Keratinocyte (primary cell): ENCODE measurements around the gene HOXA5. TPM values are rescaled to one million over a fixed set of nuclear protein-coding genes. Genes with fewer than 3 reads are reported as not detected.

ENCODE experiments used
- DNase-seq: peaks from one replicate; pipeline ENCODE4 v3.0.0-alpha.2; 2011; ENCODE audit warnings: low read depth, missing footprints, low spot score
- FAIRE-seq: peaks from 2 replicates; lab custom pipeline; 2011; peaks lifted over from hg19 to GRCh38; lab: Jason Lieb, UNC
- H2AFZ ChIP-seq: 2 replicates; pipeline ENCODE4 v1.6.0; 2012; ENCODE audit warnings: low read length, control low read depth, inconsistent platforms; ENCODE audit not compliant: control insufficient read depth
- H3K27ac ChIP-seq: 2 replicates; pipeline ENCODE4 v1.5.1; 2011; ENCODE audit warnings: low read length; ENCODE audit not compliant: control insufficient read depth, insufficient read depth
- H3K27me3 ChIP-seq: 3 replicates; pipeline ENCODE4 v1.6.0; 2011; ENCODE audit warnings: low read length; ENCODE audit not compliant: control insufficient read depth, insufficient read depth; ENCODE audit errors: extremely low read depth
- H3K36me3 ChIP-seq, 2 experiments: 2 replicates in 1 of 2; 3 replicates in 1 of 2; pipeline ENCODE4 v1.5.1; 2011; ENCODE audit warnings: low read length in 2 of 2, mild to moderate bottlenecking in 1 of 2; ENCODE audit not compliant: control insufficient read depth in 2 of 2, insufficient read depth in 2 of 2; ENCODE audit errors: extremely low read depth in 1 of 2
- H3K4me1 ChIP-seq: 3 replicates; pipeline ENCODE4 v1.5.1; 2011; ENCODE audit warnings: low read length; ENCODE audit not compliant: control insufficient read depth, insufficient read depth; ENCODE audit errors: extremely low read depth
- H3K4me2 ChIP-seq: 3 replicates; pipeline ENCODE4 v1.6.0; 2011; ENCODE audit warnings: low read depth, low read length; ENCODE audit not compliant: control insufficient read depth, insufficient read depth; ENCODE audit errors: extremely low read depth
- H3K4me3 ChIP-seq, 3 experiments: fragments of 200-600 bp in 1 of 3; sonication (generic) in 1 of 3; 2 replicates in 2 of 3; 3 replicates in 1 of 3; pipeline ENCODE4 v1.5.1; 2011 to 2016; ENCODE audit warnings: low read length in 3 of 3, mild to moderate bottlenecking in 3 of 3, control low read depth in 2 of 3, inconsistent platforms in 1 of 3, low read depth in 1 of 3, mixed read lengths in 1 of 3, mixed run types in 1 of 3, moderate library complexity in 1 of 3; ENCODE audit not compliant: control insufficient read depth in 2 of 3, insufficient read depth in 2 of 3; ENCODE audit errors: extremely low read depth in 1 of 3
- H3K79me2 ChIP-seq: 2 replicates; pipeline ENCODE4 v1.6.0; 2012; ENCODE audit warnings: low read length; ENCODE audit not compliant: control insufficient read depth, insufficient read depth
- H3K9ac ChIP-seq: 3 replicates; pipeline ENCODE4 v1.6.0; 2011; ENCODE audit warnings: low read length; ENCODE audit not compliant: control insufficient read depth, insufficient read depth; ENCODE audit errors: extremely low read depth
- H3K9me1 ChIP-seq: 3 replicates; pipeline ENCODE4 v1.6.0; 2011; ENCODE audit warnings: low read length; ENCODE audit not compliant: control insufficient read depth, insufficient read depth; ENCODE audit errors: extremely low read depth
- H3K9me3 ChIP-seq: 2 replicates; pipeline ENCODE4 v1.5.1; 2012; ENCODE audit warnings: low read depth, low read length; ENCODE audit not compliant: control insufficient read depth
- H4K20me1 ChIP-seq: 3 replicates; pipeline ENCODE4 v1.6.0; 2011; ENCODE audit warnings: low read length; ENCODE audit not compliant: control insufficient read depth, insufficient read depth; ENCODE audit errors: extremely low read depth
- EZH2 ChIP-seq: IDR thresholded peaks from one replicate; pipeline ENCODE4 v1.6.1; 2012; ENCODE audit warnings: inconsistent platforms, mild to moderate bottlenecking, low read length, moderate library complexity
- dilution Hi-C: fragments of 300-500 bp; cut with MboI; formaldehyde crosslinking; loops from one replicate; pipeline ENCODE4 v1.7.0; 2020; ENCODE audit warnings: low sequenced_read_pairs; ENCODE audit not compliant: extremely low pct_ligation_motif_present
- polyA plus RNA-seq, 5 experiments: library from polyadenylated mRNA; depleted of rRNA in 3 of 5; stranded (reverse) in 3 of 5; stranded (forward) in 1 of 5; unstranded in 1 of 5; fragments of >200 nt; gene quantifications; 1 replicate in 1 of 5; 2 replicates in 3 of 5; 3 replicates in 1 of 5; pipeline versions ENCODE4 v1.2.1 to v1.2.3, GENCODE V29; 2011 to 2012; ENCODE audit warnings: missing spikeins in 2 of 5, low read depth in 1 of 5, low replicate concordance in 1 of 5
- TF ChIP-seq, protein P1 (sequence below), 3 experiments: IDR thresholded peaks in 1 of 3; conservative IDR thresholded peaks in 1 of 3; optimal IDR thresholded peaks in 1 of 3; 2 replicates in 2 of 3; 3 replicates in 1 of 3; pipeline versions ENCODE3 to v1.5.1; 2011; ENCODE audit warnings: low read length in 3 of 3, mild to moderate bottlenecking in 3 of 3, moderate library complexity in 2 of 3, control low read depth in 1 of 3, inconsistent platforms in 1 of 3; ENCODE audit not compliant: insufficient read depth in 2 of 3; ENCODE audit errors: extremely low read depth in 1 of 3

Gene HOXA5
- polyA plus RNA-seq, 1 donor (not counting 4 experiments of a cell fraction or from before 2014, with no cell fraction given) = 7.1 TPM

DNA sequence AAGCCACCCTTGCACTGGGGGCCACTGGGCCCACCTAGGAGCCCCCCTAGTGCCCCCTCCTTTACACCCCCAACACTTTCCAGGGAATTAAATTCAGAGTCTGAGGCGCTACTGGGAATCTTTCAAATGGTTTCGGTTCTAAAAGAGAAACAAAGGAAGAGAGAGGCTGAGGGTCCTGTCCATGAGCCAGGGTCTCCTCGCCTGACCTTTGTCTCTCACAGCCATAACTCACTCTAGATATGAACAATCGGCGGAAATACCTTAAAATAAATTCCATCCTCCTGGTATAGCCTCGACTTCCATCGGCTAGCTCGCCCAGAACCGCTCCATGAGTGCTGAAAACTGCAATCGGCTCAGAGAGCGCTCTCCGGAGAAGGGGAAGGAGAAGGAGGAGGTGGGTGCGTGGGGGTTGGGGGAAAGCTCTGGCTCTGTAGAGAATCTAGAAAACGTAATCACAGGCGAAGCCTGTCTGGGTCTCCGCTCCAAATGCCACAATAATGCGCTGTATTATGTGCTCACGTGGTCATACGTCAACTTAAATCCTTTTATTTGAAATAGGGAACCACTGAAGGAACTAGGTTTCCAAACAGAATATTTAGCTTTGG is 25.5 kb downstream of the HOXA5 start:
- no peaks in the 10 kb centered on the region for H3K27me3 ChIP-seq
- H4K20me1 ChIP-seq = no peaks in the 10 kb centered on the region
- H3K4me2 ChIP-seq = no peak overlapping the region
- no peak for DNase-seq
- H3K36me3 ChIP-seq = peaks cover 5 to 6% of the 10 kb centered on the region in 2 experiments
- no peak for FAIRE-seq
- H3K4me3 ChIP-seq = no peak overlapping the region
- dilution Hi-C loops = no loop called here
- H2AFZ ChIP-seq = no peak overlapping the region
- no peak overlapping the region for H3K27ac ChIP-seq
- peaks cover 7% of the 10 kb centered on the region for H3K4me1 ChIP-seq
- peaks cover 20% of the 10 kb centered on the region for H3K79me2 ChIP-seq
- no peaks in the 10 kb centered on the region for H3K9me1 ChIP-seq
- no peak for TF ChIP-seq EZH2
- TF ChIP-seq, protein P1, sequence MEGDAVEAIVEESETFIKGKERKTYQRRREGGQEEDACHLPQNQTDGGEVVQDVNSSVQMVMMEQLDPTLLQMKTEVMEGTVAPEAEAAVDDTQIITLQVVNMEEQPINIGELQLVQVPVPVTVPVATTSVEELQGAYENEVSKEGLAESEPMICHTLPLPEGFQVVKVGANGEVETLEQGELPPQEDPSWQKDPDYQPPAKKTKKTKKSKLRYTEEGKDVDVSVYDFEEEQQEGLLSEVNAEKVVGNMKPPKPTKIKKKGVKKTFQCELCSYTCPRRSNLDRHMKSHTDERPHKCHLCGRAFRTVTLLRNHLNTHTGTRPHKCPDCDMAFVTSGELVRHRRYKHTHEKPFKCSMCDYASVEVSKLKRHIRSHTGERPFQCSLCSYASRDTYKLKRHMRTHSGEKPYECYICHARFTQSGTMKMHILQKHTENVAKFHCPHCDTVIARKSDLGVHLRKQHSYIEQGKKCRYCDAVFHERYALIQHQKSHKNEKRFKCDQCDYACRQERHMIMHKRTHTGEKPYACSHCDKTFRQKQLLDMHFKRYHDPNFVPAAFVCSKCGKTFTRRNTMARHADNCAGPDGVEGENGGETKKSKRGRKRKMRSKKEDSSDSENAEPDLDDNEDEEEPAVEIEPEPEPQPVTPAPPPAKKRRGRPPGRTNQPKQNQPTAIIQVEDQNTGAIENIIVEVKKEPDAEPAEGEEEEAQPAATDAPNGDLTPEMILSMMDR (optimal IDR thresholded peaks at IDR 0.05 in 1 of 3, IDR thresholded peaks at IDR 0.05 in 1 of 3, conservative IDR thresholded peaks at IDR 0.05 in 1 of 3; ENCODE audit: extremely low read depth in 1 of 3, insufficient read depth in 2 of 3, low read length in 3 of 3) = no peak
- H3K9ac ChIP-seq = no peak overlapping the region
- no peaks in the 10 kb centered on the region for H3K9me3 ChIP-seq

DNA sequence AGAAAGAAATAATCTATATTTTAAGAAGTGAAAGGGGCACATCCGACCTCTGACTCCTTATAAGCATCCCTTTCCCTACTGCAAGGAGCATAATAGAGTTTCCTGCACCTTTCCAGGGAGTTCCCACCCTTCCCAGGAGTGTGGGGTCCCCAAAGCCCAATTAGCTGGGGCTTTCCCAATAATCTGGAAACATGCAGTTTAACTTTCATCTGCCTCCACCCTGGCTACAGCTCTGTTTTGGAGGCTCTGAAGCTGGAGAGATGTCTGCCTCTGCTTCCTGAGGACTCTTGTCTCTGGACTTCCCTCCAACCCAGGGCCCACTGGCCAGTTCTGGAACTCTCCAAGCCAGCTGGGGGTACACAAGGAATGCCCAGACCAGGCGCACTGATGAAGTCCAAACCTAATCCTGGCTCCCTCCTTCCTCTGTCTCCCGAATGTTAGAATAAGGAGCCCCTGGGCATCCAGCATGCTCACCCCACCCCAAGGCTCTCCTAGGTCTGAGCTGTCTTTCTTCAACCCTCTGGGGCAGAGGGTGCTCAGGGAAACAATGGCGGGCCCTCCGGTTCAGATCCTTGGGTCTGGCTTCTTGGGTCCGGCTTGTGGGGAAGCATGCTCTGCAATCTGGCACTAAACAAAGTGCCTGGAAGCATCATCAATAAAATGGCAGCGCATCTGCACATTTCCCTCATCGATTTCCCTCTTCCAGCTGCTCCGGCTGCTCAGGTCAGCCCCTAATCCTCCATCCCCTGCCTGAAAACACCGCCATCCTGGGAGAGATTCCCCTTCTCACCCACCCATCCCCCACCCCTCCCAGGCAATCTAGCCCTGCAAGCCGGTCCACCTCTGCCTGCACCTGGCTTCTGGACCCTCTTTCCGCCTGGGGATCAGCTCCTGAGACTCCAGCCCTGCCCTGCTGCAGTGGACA is 26.3 kb downstream of the HOXA5 start:
- DNase-seq (no peak), FAIRE-seq (no peak)
- peak overlapping the region in 1 of 3 experiments; percentile 24 for H3K4me3 ChIP-seq
- H3K27ac ChIP-seq = no peak overlapping the region
- H3K4me1 ChIP-seq = peaks cover 15% of the 10 kb centered on the region
- peaks cover 5 to 6% of the 10 kb centered on the region in 2 experiments for H3K36me3 ChIP-seq
- H3K79me2 ChIP-seq = peaks cover 28% of the 10 kb centered on the region
- H3K9ac ChIP-seq = peak overlapping the region; percentile 39
- no peak overlapping the region for H2AFZ ChIP-seq
- dilution Hi-C loops = no loop called here
- H3K9me3 ChIP-seq = no peaks in the 10 kb centered on the region
- no peaks in the 10 kb centered on the region for H3K27me3 ChIP-seq
- H3K9me1 ChIP-seq = no peaks in the 10 kb centered on the region
- peak overlapping the region; percentile 68 for H3K4me2 ChIP-seq
- no peaks in the 10 kb centered on the region for H4K20me1 ChIP-seq
- no peak for TF ChIP-seq EZH2
- TF ChIP-seq, protein P1 (optimal IDR thresholded peaks at IDR 0.05 in 1 of 3, IDR thresholded peaks at IDR 0.05 in 1 of 3, conservative IDR thresholded peaks at IDR 0.05 in 1 of 3; ENCODE audit: extremely low read depth in 1 of 3, insufficient read depth in 2 of 3, low read length in 3 of 3) = no peak
